ENCODE measurements around the gene IQSEC3.

The IQSEC3 gene

GRCh38 chr12:103169-103981 is 36.8 kb downstream of the IQSEC3 start:
- H3K27me3 ChIP-seq (ENCODE audit: insufficient read depth, low read length), result peaks cover 54% of the 10 kb centered on the region
- H3K27ac ChIP-seq (ENCODE audit: low read depth, low read length), result no peak overlapping the region
- H3K36me3 ChIP-seq (ENCODE audit: insufficient read depth, low read length), result no peaks in the 10 kb centered on the region
- H3K79me2 ChIP-seq (ENCODE audit: control insufficient read depth, insufficient read depth, low read length, unreplicated experiment), result no peaks in the 10 kb centered on the region
- no peak overlapping the region for H2AFZ ChIP-seq (ENCODE audit: low read length, unreplicated experiment)
- H3K4me1 ChIP-seq (ENCODE audit: control insufficient read depth, insufficient read depth, low read length, unreplicated experiment), result no peaks in the 10 kb centered on the region
- no peak overlapping the region for H3K4me3 ChIP-seq (ENCODE audit: low read depth, low read length)

DNA sequence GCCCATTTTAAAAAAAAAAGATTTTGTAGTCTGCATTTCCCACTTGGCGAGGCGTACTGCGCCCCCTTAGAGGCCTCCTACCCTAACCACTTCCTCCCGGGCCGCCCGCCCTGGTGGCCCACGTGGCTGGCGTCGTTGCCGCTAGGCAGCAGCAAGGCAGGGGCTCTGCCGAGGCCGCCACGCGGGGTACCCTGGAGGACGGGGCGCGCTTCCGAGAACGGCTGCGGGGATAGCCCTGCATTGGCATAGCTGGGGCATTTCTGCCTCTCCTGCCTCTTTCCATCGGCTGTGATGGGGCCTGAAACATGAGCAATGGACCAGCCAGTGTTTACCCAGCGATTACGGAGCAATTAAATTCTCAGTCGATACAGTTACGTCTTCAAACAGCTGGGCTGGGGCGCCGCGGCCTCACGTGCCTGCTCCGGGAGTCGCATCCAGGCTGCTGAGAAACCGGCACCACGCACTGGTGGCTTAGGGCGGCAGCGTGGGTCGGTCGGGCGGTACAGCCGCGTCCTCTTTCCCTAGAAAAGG is 38.0 kb downstream of the IQSEC3 start:
- H3K4me3 ChIP-seq (ENCODE audit: low read depth, low read length), result no peak overlapping the region
- H3K4me1 ChIP-seq (ENCODE audit: control insufficient read depth, insufficient read depth, low read length, unreplicated experiment), result no peaks in the 10 kb centered on the region
- no peak overlapping the region for H3K27ac ChIP-seq (ENCODE audit: low read depth, low read length)
- H2AFZ ChIP-seq (ENCODE audit: low read length, unreplicated experiment), result no peak overlapping the region
- H3K27me3 ChIP-seq (ENCODE audit: insufficient read depth, low read length), result peaks cover 49% of the 10 kb centered on the region
- no peaks in the 10 kb centered on the region for H3K36me3 ChIP-seq (ENCODE audit: insufficient read depth, low read length)
- no peaks in the 10 kb centered on the region for H3K79me2 ChIP-seq (ENCODE audit: control insufficient read depth, insufficient read depth, low read length, unreplicated experiment)

- no peaks in the 10 kb centered on the region for H3K79me2 ChIP-seq (ENCODE audit: control insufficient read depth, insufficient read depth, low read length, unreplicated experiment)
- no peak overlapping the region for H3K4me3 ChIP-seq (ENCODE audit: low read depth, low read length)
- no peaks in the 10 kb centered on the region for H3K36me3 ChIP-seq (ENCODE audit: insufficient read depth, low read length)
- H2AFZ ChIP-seq (ENCODE audit: low read length, unreplicated experiment), result no peak overlapping the region
- H3K27me3 ChIP-seq (ENCODE audit: insufficient read depth, low read length), result peaks cover 49% of the 10 kb centered on the region
- H3K4me1 ChIP-seq (ENCODE audit: control insufficient read depth, insufficient read depth, low read length, unreplicated experiment), result no peaks in the 10 kb centered on the region
- no peak overlapping the region for H3K27ac ChIP-seq (ENCODE audit: low read depth, low read length)
Observed at GRCh38 chr12:105696-106095, 39.1 kb downstream of the IQSEC3 start.

- H3K27me3 ChIP-seq (ENCODE audit: insufficient read depth, low read length), result peaks cover 49% of the 10 kb centered on the region
- no peak overlapping the region for H3K27ac ChIP-seq (ENCODE audit: low read depth, low read length)
- H3K4me1 ChIP-seq (ENCODE audit: control insufficient read depth, insufficient read depth, low read length, unreplicated experiment), result no peaks in the 10 kb centered on the region
- no peak overlapping the region for H3K4me3 ChIP-seq (ENCODE audit: low read depth, low read length)
- no peak overlapping the region for H2AFZ ChIP-seq (ENCODE audit: low read length, unreplicated experiment)
- H3K79me2 ChIP-seq (ENCODE audit: control insufficient read depth, insufficient read depth, low read length, unreplicated experiment), result no peaks in the 10 kb centered on the region
- no peaks in the 10 kb centered on the region for H3K36me3 ChIP-seq (ENCODE audit: insufficient read depth, low read length)
Observed at GRCh38 chr12:106118-106591, 39.6 kb downstream of the IQSEC3 start.

- H3K4me1 ChIP-seq (ENCODE audit: control insufficient read depth, insufficient read depth, low read length, unreplicated experiment), result no peaks in the 10 kb centered on the region
- H3K36me3 ChIP-seq (ENCODE audit: insufficient read depth, low read length), result no peaks in the 10 kb centered on the region
- no peaks in the 10 kb centered on the region for H3K79me2 ChIP-seq (ENCODE audit: control insufficient read depth, insufficient read depth, low read length, unreplicated experiment)
- no peak overlapping the region for H3K27ac ChIP-seq (ENCODE audit: low read depth, low read length)
- no peak overlapping the region for H3K4me3 ChIP-seq (ENCODE audit: low read depth, low read length)
- no peak overlapping the region for H2AFZ ChIP-seq (ENCODE audit: low read length, unreplicated experiment)
- H3K27me3 ChIP-seq (ENCODE audit: insufficient read depth, low read length), result peaks cover 55% of the 10 kb centered on the region
Observed at GRCh38 chr12:108594-108993, 42.0 kb downstream of the IQSEC3 start.

- Histone ChIP-seq H3K27ac (ENCODE audit: low read depth, low read length) (no peak overlapping the region), H2AFZ (ENCODE audit: low read length, unreplicated experiment) (no peak overlapping the region), H3K4me3 (ENCODE audit: low read depth, low read length) (no peak overlapping the region), H3K79me2 (ENCODE audit: control insufficient read depth, insufficient read depth, low read length, unreplicated experiment) (no peaks in the 10 kb centered on the region), H3K36me3 (ENCODE audit: insufficient read depth, low read length) (no peaks in the 10 kb centered on the region), H3K27me3 (ENCODE audit: insufficient read depth, low read length) (peaks cover 62% of the 10 kb centered on the region), H3K4me1 (ENCODE audit: control insufficient read depth, insufficient read depth, low read length, unreplicated experiment) (no peaks in the 10 kb centered on the region)
Observed at GRCh38 chr12:109446-109845, 42.9 kb downstream of the IQSEC3 start.

DNA sequence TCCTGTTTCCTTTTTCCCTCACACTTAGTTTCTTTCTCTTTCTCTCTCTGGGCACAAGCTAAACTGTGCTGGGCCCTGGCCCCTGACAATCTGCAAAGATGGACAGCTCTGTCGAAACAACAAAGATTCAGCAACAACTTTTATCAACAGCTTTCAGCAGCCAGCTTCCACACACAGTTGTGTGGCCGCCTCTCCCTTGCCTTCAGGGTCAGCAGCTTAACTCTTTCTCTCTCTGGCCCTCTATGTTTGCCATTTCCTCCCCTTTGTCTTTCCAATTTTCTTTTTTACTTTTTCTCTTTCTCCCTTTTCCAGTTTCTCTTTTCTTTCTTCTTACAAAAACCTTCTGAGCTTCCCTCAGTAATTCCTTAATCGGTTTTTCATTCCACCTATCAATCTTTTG is 43.3 kb downstream of the IQSEC3 start:
- Histone ChIP-seq H3K4me3 (ENCODE audit: low read depth, low read length) (no peak overlapping the region), H2AFZ (ENCODE audit: low read length, unreplicated experiment) (no peak overlapping the region), H3K4me1 (ENCODE audit: control insufficient read depth, insufficient read depth, low read length, unreplicated experiment) (no peaks in the 10 kb centered on the region), H3K79me2 (ENCODE audit: control insufficient read depth, insufficient read depth, low read length, unreplicated experiment) (no peaks in the 10 kb centered on the region), H3K36me3 (ENCODE audit: insufficient read depth, low read length) (no peaks in the 10 kb centered on the region), H3K27ac (ENCODE audit: low read depth, low read length) (no peak overlapping the region), H3K27me3 (ENCODE audit: insufficient read depth, low read length) (peaks cover 62% of the 10 kb centered on the region)

- no peaks in the 10 kb centered on the region for H3K79me2 ChIP-seq (ENCODE audit: control insufficient read depth, insufficient read depth, low read length, unreplicated experiment)
- no peak overlapping the region for H3K27ac ChIP-seq (ENCODE audit: low read depth, low read length)
- H3K27me3 ChIP-seq (ENCODE audit: insufficient read depth, low read length), result peaks cover 73% of the 10 kb centered on the region
- H2AFZ ChIP-seq (ENCODE audit: low read length, unreplicated experiment), result no peak overlapping the region
- H3K4me3 ChIP-seq (ENCODE audit: low read depth, low read length), result no peak overlapping the region
- H3K36me3 ChIP-seq (ENCODE audit: insufficient read depth, low read length), result no peaks in the 10 kb centered on the region
- H3K4me1 ChIP-seq (ENCODE audit: control insufficient read depth, insufficient read depth, low read length, unreplicated experiment), result no peaks in the 10 kb centered on the region
Observed at GRCh38 chr12:111699-112493, 45.3 kb downstream of the IQSEC3 start.

DNA sequence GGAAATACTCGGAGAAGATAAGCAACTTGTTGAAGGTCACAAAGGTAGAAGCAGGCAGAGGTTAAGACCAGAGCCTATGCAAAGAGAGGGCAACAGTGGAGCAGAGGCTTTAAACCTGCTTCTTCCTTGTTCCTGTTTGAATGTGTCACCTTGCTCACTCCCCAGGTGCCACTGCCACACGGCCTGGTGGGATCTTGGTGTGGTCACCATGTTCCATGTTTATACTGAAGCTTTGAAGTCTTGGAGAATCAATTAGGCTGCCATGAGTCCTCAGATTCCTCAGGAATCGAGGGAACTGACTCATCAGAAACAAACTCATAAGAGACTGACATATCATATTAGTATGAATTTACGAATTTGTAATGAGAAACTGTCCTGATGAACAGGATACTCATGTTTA is 46.8 kb downstream of the IQSEC3 start:
- Histone ChIP-seq H2AFZ (ENCODE audit: low read length, unreplicated experiment) (no peak overlapping the region), H3K36me3 (ENCODE audit: insufficient read depth, low read length) (no peaks in the 10 kb centered on the region), H3K4me1 (ENCODE audit: control insufficient read depth, insufficient read depth, low read length, unreplicated experiment) (no peaks in the 10 kb centered on the region), H3K27me3 (ENCODE audit: insufficient read depth, low read length) (peaks cover 87% of the 10 kb centered on the region), H3K4me3 (ENCODE audit: low read depth, low read length) (no peak overlapping the region), H3K27ac (ENCODE audit: low read depth, low read length) (no peak overlapping the region), H3K79me2 (ENCODE audit: control insufficient read depth, insufficient read depth, low read length, unreplicated experiment) (no peaks in the 10 kb centered on the region)

GRCh38 chr12:114626-115211 is 48.2 kb downstream of the IQSEC3 start:
- Histone ChIP-seq H3K4me3 (ENCODE audit: low read depth, low read length) (no peak overlapping the region), H3K36me3 (ENCODE audit: insufficient read depth, low read length) (no peaks in the 10 kb centered on the region), H3K27me3 (ENCODE audit: insufficient read depth, low read length) (peaks cover 92% of the 10 kb centered on the region), H3K27ac (ENCODE audit: low read depth, low read length) (no peak overlapping the region), H2AFZ (ENCODE audit: low read length, unreplicated experiment) (no peak overlapping the region), H3K79me2 (ENCODE audit: control insufficient read depth, insufficient read depth, low read length, unreplicated experiment) (no peaks in the 10 kb centered on the region), H3K4me1 (ENCODE audit: control insufficient read depth, insufficient read depth, low read length, unreplicated experiment) (no peaks in the 10 kb centered on the region)

All from ACC112 (cell line).